Effector memory CD8-positive, alpha-beta T cell (primary cell): ENCODE measurements around the gene KEL.

Experiments
- ATAC-seq: fragments of 150-1000 bp; cut with Tn5 transposase; replicated peaks from 2 replicates; pipeline ENCODE4 v1.10.0; 2021; ENCODE audit warnings: mild to moderate bottlenecking, moderate library complexity
- DNase-seq, 3 experiments: peaks; one replicate each; pipeline ENCODE4 v3.0.0; 2021
- H3K27ac Mint-ChIP-seq, 2 donors: one replicate each; pipeline ENCODE4 v1.8.0; 2022; ENCODE audit warnings: mild to moderate bottlenecking in 2 of 2, mixed read lengths in 2 of 2, moderate library complexity in 2 of 2
- H3K27me3 Mint-ChIP-seq, 2 donors: one replicate each; pipeline ENCODE4 v1.8.0; 2022; ENCODE audit warnings: mixed read lengths in 2 of 2
- H3K36me3 Mint-ChIP-seq: one replicate; pipeline ENCODE4 v1.8.0; 2022; ENCODE audit warnings: mild to moderate bottlenecking, moderate library complexity, mixed read lengths; ENCODE audit not compliant: insufficient read depth
- H3K4me1 Mint-ChIP-seq, 2 donors: one replicate each; pipeline ENCODE4 v1.8.0; 2022; ENCODE audit warnings: low read depth in 2 of 2, mixed read lengths in 2 of 2
- H3K4me3 Mint-ChIP-seq, 2 donors: one replicate each; pipeline ENCODE4 v1.8.0; 2022; ENCODE audit warnings: mild to moderate bottlenecking in 2 of 2, mixed read lengths in 2 of 2, moderate library complexity in 2 of 2
- H3K9me3 Mint-ChIP-seq, 2 donors: one replicate each; pipeline ENCODE4 v1.8.0; 2022; ENCODE audit warnings: mixed read lengths in 2 of 2

Gene KEL

GRCh38 chr7:142896151-142896550 lies 66.0 kb downstream of the KEL start:
- H3K4me3 Mint-ChIP-seq, result no peak overlapping the region
- no peak overlapping the region for H3K27ac Mint-ChIP-seq
- ATAC-seq (no peak), DNase-seq (no peak)
- peaks cover 2% of the 10 kb centered on the region for H3K36me3 Mint-ChIP-seq
- H3K27me3 Mint-ChIP-seq, result peaks cover 30 to 56% of the 10 kb centered on the region in 2 donors
- no peaks in the 10 kb centered on the region for H3K9me3 Mint-ChIP-seq
- no peaks in the 10 kb centered on the region for H3K4me1 Mint-ChIP-seq

- Mint-ChIP-seq H3K9me3 (no peaks in the 10 kb centered on the region), H3K27ac (no peak overlapping the region), H3K27me3 (peaks cover 28 to 56% of the 10 kb centered on the region in 2 donors), H3K4me3 (no peak overlapping the region), H3K36me3 (peaks cover 2% of the 10 kb centered on the region), H3K4me1 (no peaks in the 10 kb centered on the region)
- ATAC-seq (no peak), DNase-seq (no peak)
These were observed 67.1 kb downstream of the KEL start for GRCh38 chr7:142894985-142895593.

- Mint-ChIP-seq H3K9me3 (no peaks in the 10 kb centered on the region), H3K27ac (no peak overlapping the region), H3K4me3 (no peak overlapping the region), H3K36me3 (peaks cover 2% of the 10 kb centered on the region), H3K4me1 (no peaks in the 10 kb centered on the region), H3K27me3 (peaks cover 29 to 60% of the 10 kb centered on the region in 2 donors)
- ATAC-seq, result no peak
- no peak for DNase-seq
These were observed 67.8 kb downstream of the KEL start for GRCh38 chr7:142894112-142894984.

- H3K4me1 Mint-ChIP-seq, result no peaks in the 10 kb centered on the region
- peaks cover 2% of the 10 kb centered on the region for H3K36me3 Mint-ChIP-seq
- ATAC-seq (no peak), DNase-seq (no peak)
- H3K27me3 Mint-ChIP-seq, result peaks cover 23 to 54% of the 10 kb centered on the region in 2 donors
- H3K27ac Mint-ChIP-seq, result no peak overlapping the region
- no peak overlapping the region for H3K4me3 Mint-ChIP-seq
- no peaks in the 10 kb centered on the region for H3K9me3 Mint-ChIP-seq
These were observed 69.2 kb downstream of the KEL start for GRCh38 chr7:142892951-142893350.

GRCh38 chr7:142891490-142892082 lies 70.6 kb downstream of the KEL start:
- H3K36me3 Mint-ChIP-seq, result peaks cover 2% of the 10 kb centered on the region
- peaks cover 21 to 41% of the 10 kb centered on the region in 2 donors for H3K27me3 Mint-ChIP-seq
- no peak overlapping the region for H3K27ac Mint-ChIP-seq
- ATAC-seq, result no peak
- H3K4me3 Mint-ChIP-seq, result no peak overlapping the region
- no peak for DNase-seq
- H3K4me1 Mint-ChIP-seq, result no peaks in the 10 kb centered on the region
- H3K9me3 Mint-ChIP-seq, result no peaks in the 10 kb centered on the region
